Gastrocnemius medialis (tissue), 4 donors: ENCODE measurements around the gene SOCS7. TPM values are rescaled to one million over a fixed set of nuclear protein-coding genes. Genes with fewer than 3 reads are reported as not detected.

ENCODE experiments used
- ATAC-seq, 2 donors: fragments of 150-250 bp; one replicate each; pipeline ENCODE4 v1.9.1; 2016
- DNase-seq, 2 donors: peaks; one replicate each; pipeline ENCODE4 v3.0.0-alpha.2; 2019
- H3K27ac ChIP-seq, 4 donors: fragments of 200-600 bp; sonication (generic); 1 replicate in 1 of 4; 2 replicates in 3 of 4; pipeline ENCODE4 v1.5.1; 2016 to 2018; ENCODE audit warnings: mild to moderate bottlenecking in 2 of 4, moderate library complexity in 1 of 4
- H3K27me3 ChIP-seq, 3 donors: fragments of 200-600 bp; sonication (generic) in 2 of 3; 1 replicate in 1 of 3; 2 replicates in 2 of 3; pipeline versions ENCODE4 v1.5.1 to v1.6.0; 2016 to 2019; ENCODE audit warnings: mild to moderate bottlenecking in 1 of 3, moderate library complexity in 1 of 3
- H3K36me3 ChIP-seq, 2 donors: fragments of 200-600 bp; sonication (generic) in 1 of 2; one replicate each; pipeline ENCODE4 v1.5.1; 2017 to 2018
- H3K4me1 ChIP-seq, 2 donors: fragments of 200-600 bp; sonication (generic) in 1 of 2; one replicate each; pipeline ENCODE4 v1.5.1; 2016 to 2017; ENCODE audit warnings: mild to moderate bottlenecking in 2 of 2
- H3K4me3 ChIP-seq, 4 donors: fragments of 200-600 bp; sonication (generic) in 3 of 4; 1 replicate in 1 of 4; 2 replicates in 3 of 4; pipeline ENCODE4 v1.5.1; 2016 to 2019; ENCODE audit warnings: mild to moderate bottlenecking in 2 of 4
- H3K9me3 ChIP-seq, 3 donors: fragments of 200-600 bp; sonication (generic) in 2 of 3; 1 replicate in 1 of 3; 2 replicates in 2 of 3; pipeline ENCODE4 v1.5.1; 2016 to 2019
- POLR2A ChIP-seq, 2 donors: fragments of 450-650 bp; IDR thresholded peaks; one replicate each; pipeline ENCODE4 v1.6.1; 2017; ENCODE audit warnings: antibody characterized with exemption in 2 of 2, mild to moderate bottlenecking in 2 of 2, moderate library complexity in 2 of 2
- in situ Hi-C, 4 donors: fragments of 200-750 bp; cut with MboI; loops; one replicate each; pipeline versions ENCODE4 v1.15.0 to v1.8.0; 2017; ENCODE audit warnings: low sequenced_read_pairs in 4 of 4
- intact Hi-C: fragments of 100-400 bp; cut with DNase I; formaldehyde crosslinking; loops from one replicate; pipeline ENCODE4 v1.15.1; 2023; ENCODE audit warnings: low total_unique reads
- total RNA-seq, 4 donors: library from RNA; depleted of rRNA; stranded (reverse); fragments of >200 nt; gene quantifications; one replicate each; pipeline versions ENCODE4 v1.1.0 to v1.2.3, GENCODE V29; 2016
- TF ChIP-seq, protein P1 (sequence below), 5 experiments: fragments of 450-650 bp in 3 of 5; fragments of 200-600 bp in 2 of 5; sonication (generic) in 2 of 5; IDR thresholded peaks in 4 of 5; conservative IDR thresholded peaks in 1 of 5; 1 replicate in 4 of 5; 2 replicates in 1 of 5; pipeline ENCODE4 v1.5.1; 2016 to 2019; ENCODE audit warnings: antibody characterized with exemption in 5 of 5, mild to moderate bottlenecking in 3 of 5, moderate library complexity in 3 of 5

Gene SOCS7
- total RNA-seq, 4 donors from 2014 or later = 16.3 to 19.9 (median 19.5) TPM

DNA sequence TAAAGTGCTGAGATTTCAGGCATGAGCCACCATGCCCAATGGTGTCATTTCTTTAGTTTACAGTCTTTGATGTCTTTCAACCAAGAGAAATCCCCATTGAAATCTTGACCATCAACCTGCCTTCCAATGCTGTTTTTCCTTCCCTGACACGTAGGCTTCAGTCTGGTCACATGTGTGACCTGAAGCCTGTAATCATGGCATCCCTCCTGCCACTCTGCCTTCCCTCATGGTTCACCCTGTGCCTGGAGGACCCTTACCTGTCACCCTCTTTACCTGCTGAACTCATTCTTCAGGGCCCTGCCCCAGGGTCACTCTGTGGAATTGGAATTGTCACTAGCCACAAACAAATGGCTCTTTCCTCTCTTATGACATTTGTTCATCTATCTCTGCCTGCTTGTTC is 58.6 kb downstream of the SOCS7 start:
- intact Hi-C loops (no loop called here), in situ Hi-C loops (loop anchor here in 2 of 4 donors (5.0 kb wide), 1 partner anchor 63 kb away; no protein-coding TSS in a partner anchor)
- no peak for DNase-seq
- Histone ChIP-seq H3K27ac (no peak overlapping the region), H3K27me3 (no peaks in the 10 kb centered on the region), H3K36me3 (no peaks in the 10 kb centered on the region), H3K4me3 (no peak overlapping the region), H3K9me3 (no peaks in the 10 kb centered on the region), H3K4me1 (peaks cover under 1 to 8% of the 10 kb centered on the region in 2 donors)
- ATAC-seq = no peak
- no peak for TF ChIP-seq POLR2A (IDR thresholded peaks at IDR 0.05)
- TF ChIP-seq, protein P1, sequence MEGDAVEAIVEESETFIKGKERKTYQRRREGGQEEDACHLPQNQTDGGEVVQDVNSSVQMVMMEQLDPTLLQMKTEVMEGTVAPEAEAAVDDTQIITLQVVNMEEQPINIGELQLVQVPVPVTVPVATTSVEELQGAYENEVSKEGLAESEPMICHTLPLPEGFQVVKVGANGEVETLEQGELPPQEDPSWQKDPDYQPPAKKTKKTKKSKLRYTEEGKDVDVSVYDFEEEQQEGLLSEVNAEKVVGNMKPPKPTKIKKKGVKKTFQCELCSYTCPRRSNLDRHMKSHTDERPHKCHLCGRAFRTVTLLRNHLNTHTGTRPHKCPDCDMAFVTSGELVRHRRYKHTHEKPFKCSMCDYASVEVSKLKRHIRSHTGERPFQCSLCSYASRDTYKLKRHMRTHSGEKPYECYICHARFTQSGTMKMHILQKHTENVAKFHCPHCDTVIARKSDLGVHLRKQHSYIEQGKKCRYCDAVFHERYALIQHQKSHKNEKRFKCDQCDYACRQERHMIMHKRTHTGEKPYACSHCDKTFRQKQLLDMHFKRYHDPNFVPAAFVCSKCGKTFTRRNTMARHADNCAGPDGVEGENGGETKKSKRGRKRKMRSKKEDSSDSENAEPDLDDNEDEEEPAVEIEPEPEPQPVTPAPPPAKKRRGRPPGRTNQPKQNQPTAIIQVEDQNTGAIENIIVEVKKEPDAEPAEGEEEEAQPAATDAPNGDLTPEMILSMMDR (IDR thresholded peaks at IDR 0.05 in 4 of 5, conservative IDR thresholded peaks at IDR 0.05 in 1 of 5) = no peak

DNA sequence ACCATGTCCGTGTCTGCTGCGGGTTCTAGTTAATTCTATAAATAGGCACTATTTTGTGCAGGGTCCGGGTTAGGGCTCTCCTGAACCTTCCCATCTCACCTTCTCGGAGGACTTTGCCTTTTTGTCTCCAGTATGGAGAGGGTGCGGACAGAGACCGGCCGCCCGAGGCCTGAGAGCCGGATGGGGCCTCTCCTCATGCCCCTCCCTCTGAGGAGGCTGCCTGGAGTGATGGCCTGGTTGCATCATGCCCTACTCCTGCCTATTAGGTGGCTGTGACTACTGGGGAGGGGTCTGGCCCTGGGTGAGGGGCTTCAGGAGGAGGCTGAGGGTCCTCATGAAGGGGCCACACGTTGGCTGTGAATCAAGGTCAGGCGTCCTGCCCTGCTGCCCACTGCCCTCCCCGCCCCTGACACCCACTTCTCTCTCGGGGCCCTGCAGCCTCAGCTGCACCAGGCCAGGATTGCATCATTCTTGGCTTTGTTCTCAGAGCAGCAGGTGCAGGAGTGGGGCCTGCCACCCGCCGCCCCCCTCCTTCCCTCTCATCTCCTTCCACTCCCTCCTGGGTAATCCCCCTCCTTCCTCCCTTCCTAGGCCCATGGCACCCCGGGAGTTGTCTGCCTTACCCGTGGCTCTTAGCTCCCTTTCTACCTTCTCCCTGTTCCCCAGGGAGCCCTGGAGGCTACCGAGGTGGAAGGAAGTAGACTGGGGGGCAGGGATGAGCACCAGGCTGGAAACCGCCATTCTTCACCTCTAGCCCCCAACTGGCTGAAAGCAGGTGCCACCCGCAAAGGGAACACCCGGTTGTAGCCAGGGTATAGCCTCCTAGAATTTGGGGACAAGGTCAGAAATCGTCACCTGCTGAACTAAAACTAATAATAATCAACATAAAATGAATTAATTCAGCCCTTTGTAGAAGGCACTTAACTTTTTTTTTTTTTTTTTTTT is 63.9 kb downstream of the SOCS7 start:
- Histone ChIP-seq H3K4me3 (peak overlapping the region; percentile 23 to 40 (median 26)), H3K4me1 (peaks cover 7 to 21% of the 10 kb centered on the region in 2 donors), H3K27ac (peak overlapping the region in 3 of 4 donors; percentile 39 to 69 (median 60)), H3K27me3 (peaks cover 9 to 13% (median 10%) of the 10 kb centered on the region in 3 donors), H3K36me3 (no peaks in the 10 kb centered on the region), H3K9me3 (no peaks in the 10 kb centered on the region)
- ATAC-seq = peak; percentile 59 to 85
- intact Hi-C loops (no loop called here), in situ Hi-C loops (loop anchor here in 2 of 4 donors (5.0 kb wide), 2 partner anchors 68 to 73 kb away; partner anchors contain the start of gene GPR179 (in 1 of the 2))
- TF ChIP-seq, protein P1 (IDR thresholded peaks at IDR 0.05 in 4 of 5, conservative IDR thresholded peaks at IDR 0.05 in 1 of 5) = no peak
- TF ChIP-seq POLR2A (IDR thresholded peaks at IDR 0.05) = no peak
- DNase-seq = peak in 1 of 2 donors; percentile 55

DNA sequence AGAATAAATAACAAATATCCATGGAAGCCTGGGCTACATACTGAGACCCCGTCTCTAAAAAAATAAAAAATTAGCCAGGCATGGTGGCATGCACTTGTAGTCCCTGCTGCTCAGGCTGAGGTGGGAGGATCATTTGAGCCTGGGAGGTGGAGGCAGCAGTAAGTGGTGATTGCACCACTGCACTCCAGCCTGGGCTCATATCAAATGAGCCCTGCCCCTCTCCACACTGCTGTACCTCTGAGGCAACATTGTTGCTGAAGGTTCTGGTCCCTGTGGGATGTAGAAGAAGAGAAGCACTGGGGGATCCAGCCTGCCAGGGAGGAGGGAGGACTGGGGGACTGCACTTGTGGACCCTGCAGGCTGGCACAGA is 65.2 kb downstream of the SOCS7 start:
- H3K36me3 ChIP-seq = no peaks in the 10 kb centered on the region
- no peak overlapping the region for H3K4me3 ChIP-seq
- TF ChIP-seq, protein P1 (IDR thresholded peaks at IDR 0.05 in 4 of 5, conservative IDR thresholded peaks at IDR 0.05 in 1 of 5) = no peak
- no peak for TF ChIP-seq POLR2A (IDR thresholded peaks at IDR 0.05)
- H3K4me1 ChIP-seq = peaks cover 17 to 30% of the 10 kb centered on the region in 2 donors
- no peaks in the 10 kb centered on the region for H3K9me3 ChIP-seq
- in situ Hi-C loops (loop anchor here in 2 of 4 donors (5.0 kb wide), 2 partner anchors 70 to 75 kb away; partner anchors contain the start of gene GPR179 (in 1 of the 2)), intact Hi-C loops (no loop called here)
- ATAC-seq (no peak), DNase-seq (no peak)
- H3K27me3 ChIP-seq = peaks cover 9 to 13% (median 10%) of the 10 kb centered on the region in 3 donors
- H3K27ac ChIP-seq = no peak overlapping the region

DNA sequence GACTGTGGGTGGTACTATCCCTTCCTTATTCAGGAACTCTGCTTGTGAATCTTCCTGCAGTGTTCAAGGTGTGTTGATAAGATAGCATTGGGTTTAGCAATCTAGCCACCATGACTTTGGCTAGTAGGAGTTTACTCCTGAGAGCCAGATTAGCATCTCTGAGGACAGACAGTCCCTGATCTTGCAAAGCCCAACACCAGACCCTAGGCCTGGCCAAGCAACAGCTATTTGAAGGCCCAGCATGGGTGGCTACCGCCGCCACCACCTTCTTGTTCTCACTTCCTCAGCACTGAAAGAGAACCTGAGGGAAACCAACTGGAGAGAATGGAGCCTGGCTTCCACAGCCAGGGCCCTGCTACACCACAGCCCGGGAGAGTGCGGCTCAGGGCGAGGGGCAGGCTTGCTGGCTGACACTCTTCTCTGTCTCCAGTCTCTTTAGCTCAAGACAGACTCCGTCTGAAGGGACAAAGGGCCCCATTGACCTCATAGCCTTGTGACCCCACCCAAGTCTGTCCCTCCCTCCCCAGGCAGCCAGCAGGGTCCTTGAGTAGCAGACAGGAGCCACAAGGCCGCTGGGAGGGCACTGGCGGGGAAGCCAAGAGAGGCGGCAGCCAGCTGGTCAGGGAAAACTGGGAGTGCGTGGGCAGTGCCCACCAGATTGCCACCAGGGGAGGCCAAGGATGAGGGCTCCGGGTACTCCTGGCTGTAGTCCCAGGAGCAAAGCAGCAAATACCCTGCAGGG is 65.7 kb downstream of the SOCS7 start:
- Histone ChIP-seq H3K36me3 (no peaks in the 10 kb centered on the region), H3K4me1 (peaks cover 18 to 30% of the 10 kb centered on the region in 2 donors), H3K27ac (no peak overlapping the region), H3K9me3 (no peaks in the 10 kb centered on the region), H3K4me3 (no peak overlapping the region), H3K27me3 (peaks cover 9 to 13% (median 10%) of the 10 kb centered on the region in 3 donors)
- TF ChIP-seq POLR2A (IDR thresholded peaks at IDR 0.05) = no peak
- TF ChIP-seq, protein P1 (IDR thresholded peaks at IDR 0.05 in 4 of 5, conservative IDR thresholded peaks at IDR 0.05 in 1 of 5) = no peak
- ATAC-seq (no peak), DNase-seq (no peak)
- in situ Hi-C loops (loop anchor here in 2 of 4 donors (5.0 kb wide), 2 partner anchors 70 to 75 kb away; partner anchors contain the start of gene GPR179 (in 1 of the 2)), intact Hi-C loops (no loop called here)
